Neural progenitor cell (in vitro differentiated cells): Measurements from ENCODE around the gene PNP.

ENCODE experiments used
- EZH2 ChIP-seq: fragments of 200-600 bp; sonication (generic); IDR thresholded peaks from 2 replicates; pipeline ENCODE4 v1.6.1; 2017; ENCODE audit warnings: antibody characterized with exemption, mild to moderate bottlenecking, moderate library complexity
- EZH2phosphoT487 ChIP-seq: fragments of 200-600 bp; sonication (generic); IDR thresholded peaks from 2 replicates; pipeline ENCODE4 v1.6.1; 2017; ENCODE audit warnings: antibody characterized with exemption
- TF ChIP-seq, protein P1 (sequence below): fragments of 200-600 bp; sonication (generic); IDR thresholded peaks from 2 replicates; pipeline ENCODE4 v1.5.1; 2017; ENCODE audit warnings: antibody characterized with exemption, mild to moderate bottlenecking

GRCh38 chr14:20419419-20419818 is 49.8 kb upstream of the PNP start:
- TF ChIP-seq, protein P1, sequence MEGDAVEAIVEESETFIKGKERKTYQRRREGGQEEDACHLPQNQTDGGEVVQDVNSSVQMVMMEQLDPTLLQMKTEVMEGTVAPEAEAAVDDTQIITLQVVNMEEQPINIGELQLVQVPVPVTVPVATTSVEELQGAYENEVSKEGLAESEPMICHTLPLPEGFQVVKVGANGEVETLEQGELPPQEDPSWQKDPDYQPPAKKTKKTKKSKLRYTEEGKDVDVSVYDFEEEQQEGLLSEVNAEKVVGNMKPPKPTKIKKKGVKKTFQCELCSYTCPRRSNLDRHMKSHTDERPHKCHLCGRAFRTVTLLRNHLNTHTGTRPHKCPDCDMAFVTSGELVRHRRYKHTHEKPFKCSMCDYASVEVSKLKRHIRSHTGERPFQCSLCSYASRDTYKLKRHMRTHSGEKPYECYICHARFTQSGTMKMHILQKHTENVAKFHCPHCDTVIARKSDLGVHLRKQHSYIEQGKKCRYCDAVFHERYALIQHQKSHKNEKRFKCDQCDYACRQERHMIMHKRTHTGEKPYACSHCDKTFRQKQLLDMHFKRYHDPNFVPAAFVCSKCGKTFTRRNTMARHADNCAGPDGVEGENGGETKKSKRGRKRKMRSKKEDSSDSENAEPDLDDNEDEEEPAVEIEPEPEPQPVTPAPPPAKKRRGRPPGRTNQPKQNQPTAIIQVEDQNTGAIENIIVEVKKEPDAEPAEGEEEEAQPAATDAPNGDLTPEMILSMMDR, result no peak
- no peak for TF ChIP-seq EZH2
- TF ChIP-seq EZH2phosphoT487, result no peak
